GM21526 (cell line): ENCODE measurements around the gene FOSB.
A peak's percentile ranks its signal among the peaks of the same experiment; 100 is the strongest.
"Not testable (repeated sequence)": the region's sequence is repeated elsewhere in the genome, so short reads cannot be mapped to it uniquely, and the experiment has no call there.

Experiments
- ATAC-seq: cut with Tn5 transposase; IDR thresholded peaks from one replicate; pipeline ENCODE4 v1.9.1; 2021; ENCODE audit warnings: moderate library complexity; ENCODE audit not compliant: unreplicated experiment, low FRiP score

Gene FOSB

GRCh38 chr19:45500918-45501729 lies 33.3 kb downstream of the FOSB start:
- no peak for ATAC-seq

GRCh38 chr19:45501730-45502014 lies 33.9 kb downstream of the FOSB start:
- no peak for ATAC-seq

GRCh38 chr19:45502111-45502510 lies 34.3 kb downstream of the FOSB start:
- no peak for ATAC-seq

- no peak for ATAC-seq
These were observed 36.1 kb downstream of the FOSB start for GRCh38 chr19:45503909-45504308.

- no peak for ATAC-seq
These were observed 37.6 kb downstream of the FOSB start for GRCh38 chr19:45505151-45505995.

DNA sequence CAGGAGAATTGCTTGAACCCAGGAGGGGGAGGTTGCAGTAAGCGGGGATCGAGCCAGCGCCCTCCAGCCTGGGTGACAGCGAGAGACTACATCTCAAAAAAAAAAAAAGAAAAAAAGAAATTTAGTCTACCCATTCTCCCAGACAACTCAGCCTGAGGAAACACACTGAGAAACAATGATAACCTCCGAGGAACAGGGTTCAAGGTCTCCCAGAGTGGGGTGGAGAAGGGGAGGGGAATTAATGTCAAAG lies 38.1 kb downstream of the FOSB start:
- ATAC-seq, result no peak

DNA sequence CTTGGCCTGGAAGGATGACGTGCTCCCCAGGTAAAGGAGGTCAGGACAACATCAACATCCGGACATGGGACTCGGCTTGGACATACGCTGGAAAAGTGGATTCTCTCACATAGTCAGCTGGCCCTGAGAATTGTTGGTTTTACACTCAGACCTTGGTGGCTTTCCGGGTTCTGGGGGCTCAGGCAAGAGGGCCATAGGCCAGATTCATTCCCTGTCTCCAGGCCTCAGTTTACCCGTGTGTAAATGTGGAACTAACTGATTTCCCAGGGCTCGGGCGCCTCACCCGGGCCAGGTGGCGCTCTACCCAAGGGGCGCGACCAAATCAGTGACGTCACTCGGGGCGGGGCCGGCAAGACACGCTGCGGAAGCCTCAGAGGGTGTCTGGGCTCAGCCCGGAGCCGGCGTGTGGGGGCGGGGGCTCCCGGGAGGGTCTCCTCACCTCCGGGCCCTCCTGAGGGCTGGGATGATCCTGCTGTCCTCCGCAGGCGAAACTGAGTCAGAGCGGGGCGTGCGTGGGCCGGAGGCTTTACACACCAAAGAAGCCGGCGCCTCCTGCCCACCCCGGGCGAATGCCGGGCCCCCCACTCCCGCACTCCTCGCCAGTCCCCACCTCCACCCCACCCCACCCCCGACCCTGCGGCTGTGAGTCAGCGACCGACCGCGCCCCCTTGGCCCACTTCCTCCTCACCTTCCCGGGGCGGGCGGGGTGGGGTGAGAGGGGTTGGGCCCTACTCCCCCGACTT lies 38.6 kb downstream of the FOSB start:
- ATAC-seq, result peak; percentile 54

- ATAC-seq, result peak; percentile 34
These were observed 39.4 kb downstream of the FOSB start, which contains the start of gene VASP for GRCh38 chr19:45506989-45507871. VASP (plus strand) TSS chr19:45507479; CDS start chr19:45507772, 293 bp downstream.

- ATAC-seq, result no peak
These were observed 40.1 kb downstream of the FOSB start for GRCh38 chr19:45507872-45508416.

GRCh38 chr19:45508417-45508860 lies 40.6 kb downstream of the FOSB start:
- no peak for ATAC-seq

GRCh38 chr19:45508861-45509691 lies 41.3 kb downstream of the FOSB start:
- ATAC-seq, result no peak

DNA sequence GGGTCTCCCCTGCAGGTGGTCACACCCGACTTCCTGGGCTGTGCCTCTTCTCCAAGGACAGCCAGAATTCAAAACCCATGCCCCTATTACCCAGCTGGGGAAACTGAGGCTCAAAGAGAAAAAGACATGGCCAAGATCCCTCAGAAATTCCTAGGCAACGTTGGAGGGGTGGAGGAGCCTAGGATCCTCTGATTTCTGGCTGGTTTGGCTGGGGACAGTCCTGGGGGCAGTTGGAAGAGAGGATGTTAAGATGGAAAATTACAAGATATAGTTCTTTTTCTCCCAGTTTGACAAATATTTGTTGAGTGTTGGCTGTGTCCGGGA lies 41.9 kb downstream of the FOSB start:
- no peak for ATAC-seq

DNA sequence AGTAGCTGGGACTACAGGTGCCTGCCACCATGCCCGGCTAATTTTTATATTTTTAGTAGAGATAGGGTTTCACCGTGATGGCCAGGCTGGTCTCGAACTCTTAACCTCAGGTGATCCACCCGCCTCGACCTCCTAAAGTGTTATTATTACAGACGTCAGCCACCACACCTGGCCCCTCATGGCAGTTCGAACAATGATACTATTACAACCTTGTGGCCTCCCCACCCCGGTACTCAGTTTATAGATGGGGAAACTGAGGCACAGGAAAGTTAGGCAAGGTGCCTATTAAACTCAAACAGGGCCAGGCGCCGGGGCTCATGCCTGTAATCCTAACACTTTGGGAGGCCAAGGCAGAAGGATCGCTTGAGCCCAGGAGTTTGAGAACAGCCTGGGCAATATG lies 42.6 kb downstream of the FOSB start:
- not testable (repeated sequence) for ATAC-seq

DNA sequence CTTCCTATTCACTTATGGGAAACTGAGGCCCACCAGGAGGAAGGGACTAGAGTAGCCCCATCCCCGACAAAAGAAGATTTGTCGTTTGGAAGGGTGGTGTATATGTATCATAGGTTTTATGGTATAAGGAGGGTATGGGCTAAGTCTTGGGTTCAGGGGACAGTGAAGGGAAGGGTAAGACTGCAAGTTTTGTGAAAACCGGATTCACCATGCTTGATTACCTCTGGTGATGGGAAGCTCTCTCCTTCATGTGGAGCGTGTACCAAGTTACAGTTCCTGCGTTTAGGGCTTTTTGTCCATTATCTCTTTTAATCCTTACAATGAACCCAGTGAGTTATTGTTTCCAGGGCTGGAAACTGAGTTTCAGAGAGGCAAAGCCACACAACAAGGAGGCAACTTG lies 43.3 kb downstream of the FOSB start:
- ATAC-seq, result no peak

DNA sequence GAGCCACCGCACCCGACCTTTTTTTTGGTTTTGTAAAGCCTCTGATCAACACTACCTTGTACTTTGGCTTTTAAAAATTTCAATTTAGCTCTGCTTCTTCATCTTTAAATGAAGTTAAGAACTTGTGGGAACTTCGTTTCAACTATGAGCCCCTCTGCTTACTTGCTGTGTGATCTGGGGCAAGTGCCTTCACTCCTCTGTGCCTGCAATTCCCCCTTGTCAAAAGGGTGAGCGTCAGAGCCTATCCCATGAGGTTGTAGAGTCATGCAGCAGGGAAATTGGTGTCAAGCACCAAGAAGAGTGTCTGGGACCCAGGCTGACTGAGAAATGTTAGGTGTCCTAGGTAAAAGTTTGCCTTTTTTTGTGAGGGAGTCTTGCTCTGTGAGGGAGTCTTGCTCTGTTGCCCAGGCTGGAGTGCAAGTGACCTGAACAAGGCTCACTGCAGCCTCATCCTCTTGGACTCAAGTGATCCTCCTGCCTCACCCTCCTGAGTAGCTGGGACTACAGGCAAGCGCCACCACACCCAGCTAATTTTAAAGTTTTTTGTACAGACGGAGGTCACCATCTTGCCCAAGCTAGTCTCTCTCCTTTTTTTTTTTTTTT lies 45.2 kb downstream of the FOSB start:
- ATAC-seq, result no peak

GRCh38 chr19:45514376-45515051 lies 46.7 kb downstream of the FOSB start:
- no peak for ATAC-seq

- no peak for ATAC-seq
These were observed 47.4 kb downstream of the FOSB start for GRCh38 chr19:45515081-45515624.

DNA sequence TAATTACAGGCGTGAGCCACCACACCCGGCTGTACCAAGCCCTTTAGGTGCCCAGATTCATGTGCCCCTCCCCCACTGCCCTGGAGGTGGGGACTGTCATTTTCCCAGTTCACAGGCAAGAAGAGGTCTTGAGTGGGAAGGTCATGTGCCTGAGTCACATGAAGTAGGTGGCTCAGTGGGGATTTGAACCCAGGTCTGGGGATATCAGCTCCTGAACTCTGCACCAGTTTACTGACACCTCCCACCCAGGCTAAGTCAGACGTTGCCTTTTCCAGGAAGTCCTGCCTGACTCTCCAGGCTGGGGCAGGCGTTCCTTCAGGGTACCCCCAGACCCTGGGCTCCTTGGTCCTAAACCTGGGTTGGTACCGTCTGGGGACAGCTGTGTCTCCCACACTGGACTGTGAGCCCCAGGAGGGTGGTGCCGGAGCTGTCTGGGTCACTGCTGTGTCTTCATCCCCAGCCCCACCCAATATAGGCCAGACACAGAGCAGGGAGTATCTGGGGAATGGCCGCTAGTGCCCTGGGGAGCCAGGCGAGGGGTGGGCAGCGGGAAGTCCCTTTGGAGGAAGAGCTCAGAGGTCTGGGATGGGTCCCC lies 48.1 kb downstream of the FOSB start:
- ATAC-seq, result no peak
